Stimulated activated naive CD8-positive, alpha-beta T cell treated with anti-CD3 and anti-CD28 coated beads, Interleukin-15, Interleukin-2, amounts not matched to agents 100 ng/mL and 50 ng/mL, for 24 hours (primary cell): ENCODE measurements around the gene GNAS.
"Not testable (repeated sequence)": the region's sequence is repeated elsewhere in the genome, so short reads cannot be mapped to it uniquely, and the experiment has no call there.

Source experiments
- H3K27ac Mint-ChIP-seq: one replicate; pipeline ENCODE4 v1.8.0; 2021; ENCODE audit warnings: mild to moderate bottlenecking, mixed read lengths
- H3K27me3 Mint-ChIP-seq: one replicate; pipeline ENCODE4 v1.8.0; 2021; ENCODE audit warnings: mixed read lengths
- H3K36me3 Mint-ChIP-seq: one replicate; pipeline ENCODE4 v1.8.0; 2021; ENCODE audit warnings: low read depth, mixed read lengths
- H3K4me1 Mint-ChIP-seq: one replicate; pipeline ENCODE4 v1.8.0; 2021; ENCODE audit warnings: low read depth, mixed read lengths
- H3K4me3 Mint-ChIP-seq: one replicate; pipeline ENCODE4 v1.8.0; 2021; ENCODE audit warnings: mild to moderate bottlenecking, mixed read lengths
- H3K9me3 Mint-ChIP-seq: one replicate; pipeline ENCODE4 v1.8.0; 2021; ENCODE audit warnings: mixed read lengths

The GNAS gene

GRCh38 chr20:58922036-58922435, 69.5 kb downstream of the GNAS start:
- H3K27ac Mint-ChIP-seq, result no peak overlapping the region
- H3K36me3 Mint-ChIP-seq, result no peaks in the 10 kb centered on the region
- H3K27me3 Mint-ChIP-seq, result no peaks in the 10 kb centered on the region
- H3K4me3 Mint-ChIP-seq, result no peak overlapping the region
- no peaks in the 10 kb centered on the region for H3K4me1 Mint-ChIP-seq
- H3K9me3 Mint-ChIP-seq, result no peaks in the 10 kb centered on the region

GRCh38 chr20:58923117-58923712, 70.7 kb downstream of the GNAS start:
- peaks cover 3% of the 10 kb centered on the region for H3K27me3 Mint-ChIP-seq
- H3K4me1 Mint-ChIP-seq, result no peaks in the 10 kb centered on the region
- no peak overlapping the region for H3K4me3 Mint-ChIP-seq
- H3K36me3 Mint-ChIP-seq, result no peaks in the 10 kb centered on the region
- H3K9me3 Mint-ChIP-seq, result no peaks in the 10 kb centered on the region
- no peak overlapping the region for H3K27ac Mint-ChIP-seq

- Mint-ChIP-seq H3K27ac (no peak overlapping the region), H3K9me3 (no peaks in the 10 kb centered on the region), H3K27me3 (peaks cover 9% of the 10 kb centered on the region), H3K36me3 (no peaks in the 10 kb centered on the region), H3K4me1 (no peaks in the 10 kb centered on the region), H3K4me3 (no peak overlapping the region)
Measured at GRCh38 chr20:58926802-58927489, 74.4 kb downstream of the GNAS start.

GRCh38 chr20:58927490-58928061, 75.1 kb downstream of the GNAS start:
- Mint-ChIP-seq H3K4me3 (no peak overlapping the region), H3K4me1 (no peaks in the 10 kb centered on the region), H3K9me3 (no peaks in the 10 kb centered on the region), H3K36me3 (no peaks in the 10 kb centered on the region), H3K27me3 (peaks cover 14% of the 10 kb centered on the region), H3K27ac (no peak overlapping the region)

GRCh38 chr20:58930496-58930895, 78.0 kb downstream of the GNAS start:
- no peak overlapping the region for H3K4me3 Mint-ChIP-seq

GRCh38 chr20:58932170-58932569, 79.7 kb downstream of the GNAS start:
- no peak overlapping the region for H3K4me3 Mint-ChIP-seq
- no peaks in the 10 kb centered on the region for H3K4me1 Mint-ChIP-seq
- no peak overlapping the region for H3K27ac Mint-ChIP-seq
- no peaks in the 10 kb centered on the region for H3K9me3 Mint-ChIP-seq
- H3K36me3 Mint-ChIP-seq, result no peaks in the 10 kb centered on the region
- H3K27me3 Mint-ChIP-seq, result peaks cover 22% of the 10 kb centered on the region

More at GRCh38 chr20:58930496-58930895, 78.0 kb downstream of the GNAS start:
- H3K9me3 Mint-ChIP-seq, result no peaks in the 10 kb centered on the region
- no peaks in the 10 kb centered on the region for H3K36me3 Mint-ChIP-seq
- no peaks in the 10 kb centered on the region for H3K4me1 Mint-ChIP-seq
- H3K27me3 Mint-ChIP-seq, result peaks cover 18% of the 10 kb centered on the region
- no peak overlapping the region for H3K27ac Mint-ChIP-seq

- Mint-ChIP-seq H3K4me1 (no peaks in the 10 kb centered on the region), H3K9me3 (no peaks in the 10 kb centered on the region), H3K4me3 (no peak overlapping the region), H3K36me3 (no peaks in the 10 kb centered on the region), H3K27ac (no peak overlapping the region), H3K27me3 (peaks cover 17% of the 10 kb centered on the region)
Measured at GRCh38 chr20:58938078-58938477, 85.6 kb downstream of the GNAS start.

- no peak overlapping the region for H3K4me3 Mint-ChIP-seq
- H3K27ac Mint-ChIP-seq, result no peak overlapping the region
- peaks cover 17% of the 10 kb centered on the region for H3K27me3 Mint-ChIP-seq
- H3K36me3 Mint-ChIP-seq, result no peaks in the 10 kb centered on the region
- H3K4me1 Mint-ChIP-seq, result no peaks in the 10 kb centered on the region
- H3K9me3 Mint-ChIP-seq, result no peaks in the 10 kb centered on the region
Measured at GRCh38 chr20:58938541-58938940, 86.0 kb downstream of the GNAS start.

GRCh38 chr20:58941471-58941870, 89.0 kb downstream of the GNAS start:
- no peaks in the 10 kb centered on the region for H3K9me3 Mint-ChIP-seq

GRCh38 chr20:58942549-58942948, 90.0 kb downstream of the GNAS start:
- Mint-ChIP-seq H3K9me3 (no peaks in the 10 kb centered on the region), H3K4me1 (no peaks in the 10 kb centered on the region), H3K36me3 (no peaks in the 10 kb centered on the region), H3K27me3 (peaks cover 9% of the 10 kb centered on the region), H3K27ac (no peak overlapping the region), H3K4me3 (no peak overlapping the region)

More at GRCh38 chr20:58941471-58941870, 89.0 kb downstream of the GNAS start:
- no peaks in the 10 kb centered on the region for H3K36me3 Mint-ChIP-seq
- H3K4me1 Mint-ChIP-seq, result no peaks in the 10 kb centered on the region
- peaks cover 9% of the 10 kb centered on the region for H3K27me3 Mint-ChIP-seq
- H3K27ac Mint-ChIP-seq, result no peak overlapping the region
- H3K4me3 Mint-ChIP-seq, result no peak overlapping the region

- Mint-ChIP-seq H3K4me3 (no peak overlapping the region), H3K4me1 (no peaks in the 10 kb centered on the region), H3K27me3 (peaks cover 3% of the 10 kb centered on the region), H3K27ac (no peak overlapping the region), H3K9me3 (no peaks in the 10 kb centered on the region), H3K36me3 (no peaks in the 10 kb centered on the region)
Measured at GRCh38 chr20:58944610-58945009, 92.1 kb downstream of the GNAS start.

GRCh38 chr20:58945965-58946631, 93.6 kb downstream of the GNAS start:
- Mint-ChIP-seq H3K36me3 (no peaks in the 10 kb centered on the region), H3K4me1 (no peaks in the 10 kb centered on the region), H3K4me3 (no peak overlapping the region), H3K27me3 (peaks cover 3% of the 10 kb centered on the region), H3K27ac (no peak overlapping the region), H3K9me3 (no peaks in the 10 kb centered on the region)

- H3K27ac Mint-ChIP-seq, H3K4me1 Mint-ChIP-seq, H3K4me3 Mint-ChIP-seq, H3K36me3 Mint-ChIP-seq, H3K9me3 Mint-ChIP-seq, H3K27me3 Mint-ChIP-seq: not testable (repeated sequence)
Measured at GRCh38 chr20:58947797-58948388, 95.4 kb downstream of the GNAS start.

- H3K9me3 Mint-ChIP-seq, result no peaks in the 10 kb centered on the region
- H3K4me1 Mint-ChIP-seq, result no peaks in the 10 kb centered on the region
- H3K27ac Mint-ChIP-seq, result no peak overlapping the region
- no peaks in the 10 kb centered on the region for H3K36me3 Mint-ChIP-seq
- H3K27me3 Mint-ChIP-seq, result peaks cover 3% of the 10 kb centered on the region
- no peak overlapping the region for H3K4me3 Mint-ChIP-seq
Measured at GRCh38 chr20:58950603-58951002, 98.1 kb downstream of the GNAS start.

- Mint-ChIP-seq H3K4me3 (no peak overlapping the region), H3K4me1 (no peaks in the 10 kb centered on the region), H3K27me3 (peaks cover 3% of the 10 kb centered on the region), H3K36me3 (no peaks in the 10 kb centered on the region), H3K9me3 (no peaks in the 10 kb centered on the region), H3K27ac (no peak overlapping the region)
Measured at GRCh38 chr20:58953050-58953449, 100.5 kb downstream of the GNAS start.
